ENCODE measurements around the gene THBS1.

GRCh38 chr15:39638041-39638440 lies 57.2 kb downstream of the THBS1 start:
- TF ChIP-seq CTCF (conservative IDR thresholded peaks at IDR 0.05; ENCODE audit: low read depth, low read length) = no peak
- no peak for TF ChIP-seq EZH2 (IDR thresholded peaks at IDR 0.05; ENCODE audit: low read length, unreplicated experiment)
- TF ChIP-seq EZH2phosphoT487 (IDR thresholded peaks at IDR 0.05; ENCODE audit: borderline replicate concordance, low read length) = no peak

Measured in PC-3 (cell line).